ENCODE data around the gene ARL2.

DNA sequence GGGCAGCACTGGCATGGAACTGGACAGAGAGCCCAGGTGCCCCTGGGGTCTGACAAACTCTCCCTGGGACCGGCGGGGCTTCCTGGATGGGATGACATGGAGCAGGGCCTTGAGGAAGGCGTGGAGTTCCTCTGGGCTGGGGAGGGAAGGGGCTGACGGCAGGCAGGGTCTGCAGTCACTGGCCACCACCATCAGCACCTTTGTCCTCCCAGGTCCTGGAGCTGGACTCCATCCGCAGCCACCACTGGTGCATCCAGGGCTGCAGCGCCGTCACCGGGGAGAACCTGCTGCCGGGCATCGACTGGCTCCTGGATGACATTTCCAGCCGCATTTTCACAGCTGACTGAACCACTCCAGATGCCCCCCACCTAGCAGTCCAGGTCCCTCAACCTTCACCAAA, 7.5 kb downstream of the ARL2 start:
- TF ChIP-seq POLR2A (IDR thresholded peaks at IDR 0.05): no peak
- TF ChIP-seq, protein P1, sequence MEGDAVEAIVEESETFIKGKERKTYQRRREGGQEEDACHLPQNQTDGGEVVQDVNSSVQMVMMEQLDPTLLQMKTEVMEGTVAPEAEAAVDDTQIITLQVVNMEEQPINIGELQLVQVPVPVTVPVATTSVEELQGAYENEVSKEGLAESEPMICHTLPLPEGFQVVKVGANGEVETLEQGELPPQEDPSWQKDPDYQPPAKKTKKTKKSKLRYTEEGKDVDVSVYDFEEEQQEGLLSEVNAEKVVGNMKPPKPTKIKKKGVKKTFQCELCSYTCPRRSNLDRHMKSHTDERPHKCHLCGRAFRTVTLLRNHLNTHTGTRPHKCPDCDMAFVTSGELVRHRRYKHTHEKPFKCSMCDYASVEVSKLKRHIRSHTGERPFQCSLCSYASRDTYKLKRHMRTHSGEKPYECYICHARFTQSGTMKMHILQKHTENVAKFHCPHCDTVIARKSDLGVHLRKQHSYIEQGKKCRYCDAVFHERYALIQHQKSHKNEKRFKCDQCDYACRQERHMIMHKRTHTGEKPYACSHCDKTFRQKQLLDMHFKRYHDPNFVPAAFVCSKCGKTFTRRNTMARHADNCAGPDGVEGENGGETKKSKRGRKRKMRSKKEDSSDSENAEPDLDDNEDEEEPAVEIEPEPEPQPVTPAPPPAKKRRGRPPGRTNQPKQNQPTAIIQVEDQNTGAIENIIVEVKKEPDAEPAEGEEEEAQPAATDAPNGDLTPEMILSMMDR (IDR thresholded peaks at IDR 0.05): no peak
